Fibroblast of pulmonary artery (primary cell): ENCODE results near the gene TECTA.
"Not testable (repeated sequence)": the region's sequence is repeated elsewhere in the genome, so short reads cannot be mapped to it uniquely, and the experiment has no call there.

Experiments used
- DNase-seq: peaks from one replicate; pipeline ENCODE4 v3.0.0-alpha.2; 2010; ENCODE audit warnings: low read depth
- H3K4me3 ChIP-seq: replicated peaks from 2 replicates; pipeline ENCODE4 v1.5.1; 2011; ENCODE audit warnings: low read depth, mild to moderate bottlenecking, control low read depth, low read length, moderate library complexity
- TF ChIP-seq, protein P1 (sequence below): IDR thresholded peaks from 2 replicates; pipeline ENCODE4 v1.5.1; 2011; ENCODE audit warnings: mild to moderate bottlenecking, control low read depth, low read length, inconsistent platforms; ENCODE audit errors: missing control alignments

The TECTA gene

DNA sequence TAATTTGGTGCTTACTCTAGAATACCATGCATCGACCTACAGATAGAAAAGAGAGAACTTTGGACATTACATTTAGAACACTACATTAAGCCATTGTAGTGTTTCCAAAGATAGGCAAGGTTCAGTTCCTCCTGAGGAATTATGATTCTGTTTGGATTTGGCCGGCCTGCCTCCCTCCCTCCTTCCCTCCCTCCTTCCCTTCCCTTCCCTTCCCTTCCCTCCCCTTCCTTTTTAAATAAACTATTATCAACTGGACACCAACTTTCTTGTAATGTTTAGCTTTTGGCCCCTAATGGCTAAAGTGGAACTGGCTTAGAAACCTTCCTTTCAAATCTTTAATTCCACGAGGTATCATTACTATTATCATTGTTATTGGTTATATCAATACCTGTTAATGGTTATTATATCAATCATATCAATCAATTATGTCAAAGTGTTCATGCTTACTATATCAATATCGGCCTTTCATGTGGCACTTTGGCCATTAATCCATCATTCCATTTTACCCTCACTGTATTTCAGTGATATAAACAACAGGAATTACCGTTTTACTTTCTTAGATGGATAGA lies 60.4 kb downstream of the TECTA start:
- TF ChIP-seq, protein P1, sequence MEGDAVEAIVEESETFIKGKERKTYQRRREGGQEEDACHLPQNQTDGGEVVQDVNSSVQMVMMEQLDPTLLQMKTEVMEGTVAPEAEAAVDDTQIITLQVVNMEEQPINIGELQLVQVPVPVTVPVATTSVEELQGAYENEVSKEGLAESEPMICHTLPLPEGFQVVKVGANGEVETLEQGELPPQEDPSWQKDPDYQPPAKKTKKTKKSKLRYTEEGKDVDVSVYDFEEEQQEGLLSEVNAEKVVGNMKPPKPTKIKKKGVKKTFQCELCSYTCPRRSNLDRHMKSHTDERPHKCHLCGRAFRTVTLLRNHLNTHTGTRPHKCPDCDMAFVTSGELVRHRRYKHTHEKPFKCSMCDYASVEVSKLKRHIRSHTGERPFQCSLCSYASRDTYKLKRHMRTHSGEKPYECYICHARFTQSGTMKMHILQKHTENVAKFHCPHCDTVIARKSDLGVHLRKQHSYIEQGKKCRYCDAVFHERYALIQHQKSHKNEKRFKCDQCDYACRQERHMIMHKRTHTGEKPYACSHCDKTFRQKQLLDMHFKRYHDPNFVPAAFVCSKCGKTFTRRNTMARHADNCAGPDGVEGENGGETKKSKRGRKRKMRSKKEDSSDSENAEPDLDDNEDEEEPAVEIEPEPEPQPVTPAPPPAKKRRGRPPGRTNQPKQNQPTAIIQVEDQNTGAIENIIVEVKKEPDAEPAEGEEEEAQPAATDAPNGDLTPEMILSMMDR = no peak

DNA sequence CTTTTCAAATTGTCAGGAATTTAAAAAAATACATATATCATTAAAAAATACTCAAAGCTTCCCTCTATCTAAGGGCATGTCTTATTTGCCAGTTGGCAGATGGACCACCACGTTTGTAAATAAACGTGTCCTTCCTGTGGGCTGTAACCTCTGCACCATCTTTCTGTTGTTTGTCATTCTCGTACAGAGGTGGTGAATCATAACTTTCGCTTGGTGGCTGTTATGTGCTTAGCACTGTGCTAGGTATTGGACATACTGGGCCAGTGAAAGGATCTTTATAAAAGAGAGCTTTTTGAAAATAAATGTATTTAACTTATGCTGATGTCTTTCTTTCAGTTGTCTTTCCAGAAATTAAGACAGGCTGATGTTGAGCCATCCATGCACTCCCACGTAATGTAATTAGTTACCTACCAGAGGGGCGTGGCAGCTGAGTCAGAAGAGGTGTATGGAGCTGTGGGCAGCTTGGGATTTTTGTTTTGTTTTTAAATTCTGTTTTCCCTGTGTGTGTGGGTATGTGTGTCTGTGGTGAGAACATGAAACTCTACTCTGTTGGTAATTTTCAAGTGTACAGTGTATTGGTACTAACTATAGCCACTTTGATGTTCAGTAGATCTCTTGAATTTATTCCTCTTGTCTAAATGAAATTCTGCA lies 62.7 kb downstream of the TECTA start:
- H3K4me3 ChIP-seq = no peak overlapping the region
- DNase-seq = no peak
- TF ChIP-seq, protein P1 = no peak

More for the DNA sequence above, 60.4 kb downstream of the TECTA start:
- no peak for DNase-seq
- H3K4me3 ChIP-seq = no peak overlapping the region

DNA sequence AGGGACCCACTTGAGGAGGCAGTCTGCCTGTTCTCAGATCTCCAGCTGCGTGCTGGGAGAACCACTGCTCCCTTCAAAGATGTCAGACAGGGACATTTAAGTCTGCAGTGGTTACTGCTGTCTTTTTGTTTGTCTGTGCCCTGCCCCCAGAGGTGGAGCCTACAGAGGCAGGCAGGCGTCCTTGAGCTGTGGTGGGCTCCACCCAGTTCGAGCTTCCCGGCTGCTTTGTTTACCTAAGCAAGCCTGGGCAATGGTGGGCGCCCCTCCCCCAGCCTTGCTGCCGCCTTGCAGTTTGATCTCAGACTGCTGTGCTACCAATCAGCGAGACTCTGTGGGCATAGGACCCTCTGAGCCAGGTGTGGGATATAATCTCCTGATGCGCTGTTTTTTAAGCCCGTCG lies 76.6 kb downstream of the TECTA start:
- not testable (repeated sequence) for H3K4me3 ChIP-seq, DNase-seq

DNA sequence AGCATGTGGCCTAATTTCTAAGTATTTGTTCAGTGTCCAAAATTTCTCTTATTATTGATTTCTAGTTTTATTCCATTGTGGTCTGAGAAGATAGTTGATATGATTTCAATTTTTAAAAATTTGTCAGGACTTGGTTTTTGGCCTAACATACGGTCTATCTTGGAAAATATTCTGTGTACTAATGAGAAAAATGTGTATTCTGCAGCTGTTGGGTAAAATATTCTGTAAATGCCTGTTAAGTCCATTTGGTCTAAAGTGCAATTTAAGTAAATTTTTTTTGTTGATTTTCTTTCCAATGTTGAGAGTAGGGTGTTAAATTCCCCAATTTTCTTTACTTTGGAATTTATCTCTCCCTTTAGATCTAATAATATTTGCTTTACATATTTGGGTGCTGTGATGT lies 78.3 kb downstream of the TECTA start:
- no peak for DNase-seq
- H3K4me3 ChIP-seq = no peak overlapping the region
- TF ChIP-seq, protein P1 = no peak

DNA sequence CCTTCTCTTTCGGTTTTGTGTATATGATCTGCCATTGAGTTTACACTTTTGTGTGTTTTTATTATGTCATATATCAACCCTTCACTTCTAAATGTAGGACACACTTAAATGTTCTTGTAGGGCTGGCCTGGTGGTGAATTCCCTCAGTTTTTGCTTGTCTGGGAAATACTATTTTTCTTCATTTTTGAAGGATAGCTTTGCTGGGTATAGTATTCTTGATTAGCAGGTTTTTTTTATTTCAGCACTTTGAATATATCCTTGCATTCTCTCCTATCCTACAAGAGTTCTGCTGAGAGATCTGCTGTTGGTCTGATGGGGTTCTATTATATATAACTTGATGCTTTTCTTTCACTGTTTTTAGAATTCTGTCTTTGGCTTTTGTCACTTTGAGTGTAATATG lies 79.1 kb downstream of the TECTA start:
- TF ChIP-seq, protein P1 = no peak
- no peak overlapping the region for H3K4me3 ChIP-seq
- DNase-seq = no peak

DNA sequence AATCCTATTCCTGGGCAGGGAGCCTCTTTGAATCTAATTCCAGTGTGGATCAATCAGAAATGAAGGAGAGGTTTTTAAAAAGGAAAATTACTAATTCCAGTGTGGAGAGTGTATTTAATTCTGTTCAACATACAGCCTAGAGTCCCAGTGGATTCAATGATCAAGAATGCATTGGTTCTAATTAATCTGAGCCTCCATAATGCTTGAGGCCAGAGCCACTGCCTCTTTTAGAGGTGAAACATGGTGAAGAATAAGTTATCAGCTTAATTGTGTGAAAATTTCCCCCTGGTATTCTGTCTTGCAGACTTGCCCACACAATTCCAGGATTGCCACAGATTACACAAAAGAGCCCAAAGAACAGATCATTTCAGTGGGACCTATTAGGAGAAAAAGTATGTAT lies 87.7 kb downstream of the TECTA start:
- no peak for DNase-seq
- no peak overlapping the region for H3K4me3 ChIP-seq
- TF ChIP-seq, protein P1 = no peak

DNA sequence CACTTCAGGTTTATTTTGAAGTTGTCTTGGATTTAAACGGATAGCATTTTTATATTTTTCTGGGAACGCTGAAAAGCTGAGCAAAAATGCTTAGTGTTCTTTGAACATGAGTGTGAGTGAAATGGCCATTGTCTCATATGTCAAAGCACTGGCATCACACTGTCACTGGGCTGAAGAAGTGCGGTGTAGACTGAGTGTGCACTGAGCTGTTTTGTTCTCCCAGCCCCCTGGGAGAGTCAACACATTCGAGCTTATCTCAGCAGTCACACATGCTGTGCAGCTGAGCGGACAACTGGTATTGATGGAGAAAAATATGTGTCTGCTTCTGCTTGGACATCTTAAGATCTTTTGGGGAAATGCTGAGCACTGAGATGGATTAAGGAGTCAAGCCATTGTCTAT lies 90.8 kb downstream of the TECTA start:
- TF ChIP-seq, protein P1 = no peak
- no peak overlapping the region for H3K4me3 ChIP-seq
- DNase-seq = no peak
